ENCODE measurements around the gene PITPNM2. TPM values are rescaled to one million over a fixed set of nuclear protein-coding genes. Genes with fewer than 3 reads are reported as not detected.

The PITPNM2 gene
- total and polyA plus RNA-seq, 9 of the 15 experiments (the other 6 are each of a cell fraction or from before 2014, with no cell fraction given) = 0.03 to 10.8 (median 2.9) TPM

DNA sequence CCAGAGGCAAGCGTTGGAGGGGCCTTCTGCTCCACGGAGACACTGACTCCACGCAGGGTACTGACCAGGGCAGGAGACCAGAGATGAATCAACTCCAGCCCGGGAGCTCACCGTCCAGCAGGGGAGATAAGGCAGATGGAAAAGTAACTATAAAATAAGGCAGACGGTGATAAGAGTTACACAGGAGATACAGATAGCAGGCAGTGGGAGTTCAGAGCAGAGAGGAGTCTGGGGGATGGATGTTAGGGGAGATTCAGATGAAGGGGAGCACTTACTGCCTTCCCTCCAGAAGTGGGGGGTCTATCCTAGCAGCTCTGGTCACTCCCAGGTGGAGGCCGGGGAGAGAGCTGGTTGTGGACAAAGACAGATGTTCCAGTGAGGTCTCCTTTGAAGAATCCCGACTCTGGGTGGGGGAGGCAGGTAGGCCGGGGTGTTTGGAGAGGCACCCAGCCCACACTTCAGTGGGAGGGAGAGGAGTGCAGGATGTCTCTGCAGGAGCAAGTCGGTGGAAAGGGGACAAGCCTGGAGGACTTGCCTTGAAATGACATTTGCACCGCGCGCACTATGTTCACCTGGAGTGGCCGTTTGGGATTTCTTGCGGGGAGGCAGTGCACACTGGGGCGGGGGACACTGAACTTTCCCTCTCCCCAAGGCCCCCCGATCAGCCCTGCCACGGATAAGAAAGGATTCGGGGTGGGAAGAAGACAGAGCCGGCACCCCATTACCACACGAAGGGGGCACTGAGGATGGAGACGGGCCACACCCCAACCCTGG lies 1.2 kb downstream of the PITPNM2 start (continued):
- TF ChIP-seq GMEB1 (CRISPR knock-in tag; IDR thresholded peaks at IDR 0.05) = no peak
- no peak for TF ChIP-seq BMI1 (IDR thresholded peaks at IDR 0.05; ENCODE audit: low read length)
- TF ChIP-seq CTBP1 (IDR thresholded peaks at IDR 0.05; ENCODE audit: borderline replicate concordance) = peak; percentile 84
- peak in 1 of 2 experiments; percentile 68; a peak in 2 of 4 replicates for TF ChIP-seq TBL1XR1 (IDR thresholded peaks at IDR 0.05; ENCODE audit: low read length in 2 of 2)
- peak; percentile 22 for TF ChIP-seq ZFP36 (IDR thresholded peaks at IDR 0.05; ENCODE audit: low read depth, low read length, partially characterized antibody)
- TF ChIP-seq BCOR (IDR thresholded peaks at IDR 0.05) = peak; percentile 67; the same call in 1 of the 2 replicates
- peak; percentile 53 to 70; a peak in 3 of 4 replicates for TF ChIP-seq KDM1A (IDR thresholded peaks at IDR 0.05)
- TF ChIP-seq ARID1B (IDR thresholded peaks at IDR 0.05) = peak; percentile 95
- TF ChIP-seq CBX3 (IDR thresholded peaks at IDR 0.05; ENCODE audit: borderline replicate concordance in 1 of 2, low read length in 2 of 2) = 0 out of 3 replicates have a peak, but pooled peaks of 1 of the 2 experiments have one; percentile 27
- TF ChIP-seq CC2D1A (IDR thresholded peaks at IDR 0.05) = peak; percentile 58; the same call in 1 of the 2 replicates
- peak; percentile 44; the same call in 1 of the 2 replicates for TF ChIP-seq MECOM (CRISPR knock-in tag; IDR thresholded peaks at IDR 0.05)
- peak; percentile 74 for TF ChIP-seq ZEB2 (IDR thresholded peaks at IDR 0.05)
- TF ChIP-seq DPF2 (IDR thresholded peaks at IDR 0.05) = peak; percentile 93
- peak; percentile 65; the same call in 1 of the 2 replicates for TF ChIP-seq GATAD2A (IDR thresholded peaks at IDR 0.05)
- no peak for TF ChIP-seq ZNF609 (CRISPR knock-in tag; IDR thresholded peaks at IDR 0.05; ENCODE audit: borderline replicate concordance)
- no peak for TF ChIP-seq CHAMP1 (IDR thresholded peaks at IDR 0.05)
- TF ChIP-seq SMARCE1 (IDR thresholded peaks at IDR 0.05) = peak; percentile 89
- no peak for TF ChIP-seq SMC3 (conservative IDR thresholded peaks at IDR 0.05; ENCODE audit: insufficient read depth, low read depth, low read length)
- TF ChIP-seq PHB2 (IDR thresholded peaks at IDR 0.05; ENCODE audit: low read depth) = 0 out of 2 replicates have a peak, but pooled peaks have one; percentile 34

Measured in K562 (cell line).